ENCODE data around the gene GPANK1.

GPANK1 gene

DNA sequence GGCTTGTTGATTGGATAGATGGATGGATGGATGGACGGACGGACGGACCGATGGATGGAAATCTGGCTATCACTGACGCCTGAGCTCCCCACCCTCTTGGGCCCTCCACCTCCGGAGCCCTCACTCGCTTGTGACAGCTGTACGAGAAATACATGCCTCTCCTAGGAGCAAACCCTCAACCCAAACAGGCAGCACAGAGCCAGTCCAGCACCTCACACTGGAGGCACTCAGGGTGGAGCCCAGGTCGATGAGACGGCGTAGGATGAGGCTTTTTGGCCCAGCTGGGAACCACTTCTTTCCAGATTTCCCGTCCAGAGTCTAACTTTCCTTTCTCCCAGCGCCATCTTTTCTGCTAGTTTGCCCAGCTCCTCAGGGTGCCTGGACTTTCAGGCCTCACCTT lies 18.8 kb upstream of the GPANK1 start:
- TF ChIP-seq, protein P1, sequence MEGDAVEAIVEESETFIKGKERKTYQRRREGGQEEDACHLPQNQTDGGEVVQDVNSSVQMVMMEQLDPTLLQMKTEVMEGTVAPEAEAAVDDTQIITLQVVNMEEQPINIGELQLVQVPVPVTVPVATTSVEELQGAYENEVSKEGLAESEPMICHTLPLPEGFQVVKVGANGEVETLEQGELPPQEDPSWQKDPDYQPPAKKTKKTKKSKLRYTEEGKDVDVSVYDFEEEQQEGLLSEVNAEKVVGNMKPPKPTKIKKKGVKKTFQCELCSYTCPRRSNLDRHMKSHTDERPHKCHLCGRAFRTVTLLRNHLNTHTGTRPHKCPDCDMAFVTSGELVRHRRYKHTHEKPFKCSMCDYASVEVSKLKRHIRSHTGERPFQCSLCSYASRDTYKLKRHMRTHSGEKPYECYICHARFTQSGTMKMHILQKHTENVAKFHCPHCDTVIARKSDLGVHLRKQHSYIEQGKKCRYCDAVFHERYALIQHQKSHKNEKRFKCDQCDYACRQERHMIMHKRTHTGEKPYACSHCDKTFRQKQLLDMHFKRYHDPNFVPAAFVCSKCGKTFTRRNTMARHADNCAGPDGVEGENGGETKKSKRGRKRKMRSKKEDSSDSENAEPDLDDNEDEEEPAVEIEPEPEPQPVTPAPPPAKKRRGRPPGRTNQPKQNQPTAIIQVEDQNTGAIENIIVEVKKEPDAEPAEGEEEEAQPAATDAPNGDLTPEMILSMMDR (IDR thresholded peaks at IDR 0.05; ENCODE audit: extremely low read depth, missing control alignments): no peak
- no peak for DNase-seq (ENCODE audit: low spot score)

DNA sequence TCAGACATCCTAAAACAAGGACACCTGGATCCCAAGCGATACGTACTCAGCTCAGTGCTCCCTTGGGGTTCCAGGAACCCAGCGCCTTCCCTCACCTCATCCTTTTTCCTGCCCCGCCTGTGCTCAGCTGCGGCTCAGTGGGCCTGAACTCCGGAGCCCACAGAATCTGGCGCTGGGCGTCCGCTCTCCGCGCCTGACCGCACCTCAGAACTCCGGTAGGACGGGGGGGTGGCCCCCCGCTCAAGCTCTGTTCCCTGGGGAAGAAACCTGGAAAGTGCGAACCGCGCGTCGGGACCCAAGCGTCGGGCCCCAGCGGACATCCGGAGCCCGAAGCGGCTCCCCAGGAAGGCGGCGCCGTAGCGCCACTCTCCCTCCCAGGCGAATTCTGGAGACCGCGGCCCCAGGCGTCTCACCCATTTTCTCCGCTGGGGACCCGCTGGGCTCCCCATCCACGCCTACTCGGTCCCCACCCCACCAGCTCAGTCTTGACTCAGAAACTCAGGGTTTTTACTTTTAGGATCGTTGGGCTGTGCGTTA lies 16.4 kb upstream of the GPANK1 start:
- peak; percentile 66 for DNase-seq (ENCODE audit: low spot score)
- TF ChIP-seq, protein P1 (IDR thresholded peaks at IDR 0.05; ENCODE audit: extremely low read depth, missing control alignments): no peak

DNA sequence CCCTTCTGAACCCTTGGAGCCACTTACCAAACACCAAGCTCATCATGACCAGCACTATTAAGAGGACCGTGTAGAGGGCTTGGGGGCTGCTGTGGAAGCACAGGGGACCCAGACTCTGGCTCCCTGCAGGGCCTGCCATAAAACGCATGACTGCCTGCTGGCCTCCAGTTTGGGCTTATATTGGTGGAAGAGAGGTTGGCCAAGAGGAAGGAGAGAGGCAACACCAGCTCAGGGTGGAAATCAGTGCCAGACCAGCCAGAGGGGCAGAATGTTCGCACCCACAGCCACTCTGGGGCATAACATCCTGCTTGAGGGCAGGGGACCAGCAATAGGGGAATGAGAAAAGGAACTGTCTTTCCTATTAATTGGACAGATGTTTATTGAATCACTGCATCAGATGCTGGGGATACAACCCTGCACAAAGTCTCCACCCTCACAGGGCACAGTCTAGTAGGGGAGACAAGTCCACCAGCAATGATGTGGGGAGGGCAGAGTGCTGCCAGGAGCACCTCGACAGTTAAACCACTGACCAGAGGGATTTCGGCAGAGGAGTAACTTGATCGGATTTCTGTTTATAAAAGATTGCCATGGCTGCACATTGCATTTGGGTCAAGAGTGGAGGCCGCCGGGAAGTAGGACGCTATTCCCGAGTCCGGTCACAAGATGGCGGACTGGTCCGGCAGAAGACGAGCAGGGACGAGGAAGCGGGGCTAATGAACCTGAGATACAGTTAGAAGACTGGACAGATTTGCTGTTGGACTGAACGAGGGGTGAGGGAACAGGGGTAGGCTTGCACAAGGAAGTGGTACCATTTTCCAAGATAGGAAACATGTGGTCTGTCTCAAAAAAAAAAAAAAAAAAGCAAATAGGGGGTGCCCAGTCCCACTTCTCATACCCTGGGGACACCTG lies 15.7 kb upstream of the GPANK1 start, which contains the start of gene LY6G5C:
LY6G5C (minus strand) TSS at position 842 of the 909 bp plus-strand sequence; CDS start at position 148, 694 bp downstream.
- peak; percentile 82 for DNase-seq (ENCODE audit: low spot score)
- TF ChIP-seq, protein P1 (IDR thresholded peaks at IDR 0.05; ENCODE audit: extremely low read depth, missing control alignments): peak; percentile 90

DNA sequence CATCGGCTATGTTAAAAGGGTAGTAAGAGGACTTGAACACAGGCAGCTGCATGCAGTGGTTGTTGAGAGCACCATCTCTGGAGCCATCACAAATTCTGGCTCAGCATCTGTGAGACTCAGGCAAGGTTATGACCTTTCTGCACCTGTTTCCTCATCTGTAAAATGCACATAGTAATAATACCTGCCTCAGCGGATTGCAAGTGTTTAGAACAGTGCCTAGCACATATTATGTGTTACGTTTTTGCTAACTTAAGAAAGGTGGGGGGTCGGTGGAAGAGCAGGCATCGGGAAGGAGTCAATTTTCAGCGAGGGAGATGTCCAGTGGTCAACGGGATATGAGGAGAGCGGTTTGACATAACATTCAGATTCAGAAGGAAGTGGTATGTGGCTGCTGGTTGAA lies 13.2 kb upstream of the GPANK1 start:
- TF ChIP-seq, protein P1 (IDR thresholded peaks at IDR 0.05; ENCODE audit: extremely low read depth, missing control alignments): no peak
- DNase-seq (ENCODE audit: low spot score): no peak

DNA sequence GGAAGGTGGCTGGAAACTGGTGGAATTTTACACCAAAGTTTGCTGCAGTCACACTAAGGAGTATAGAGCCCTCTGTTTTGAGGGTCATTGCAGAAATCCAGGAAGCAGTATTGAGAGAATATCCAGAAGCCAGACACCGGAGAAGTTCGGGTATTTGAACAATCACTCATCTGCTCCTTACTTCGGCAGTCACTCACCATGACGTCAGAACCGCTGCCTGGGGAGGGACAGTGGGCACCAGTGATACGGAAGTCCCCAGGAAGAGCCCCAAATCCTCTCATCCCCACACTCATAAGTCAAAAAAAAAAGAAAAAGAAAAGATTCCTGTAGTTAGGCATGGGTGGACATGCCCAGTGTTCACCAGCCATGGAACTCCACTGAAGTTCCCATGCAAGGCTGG lies 12.1 kb upstream of the GPANK1 start:
- TF ChIP-seq, protein P1 (IDR thresholded peaks at IDR 0.05; ENCODE audit: extremely low read depth, missing control alignments): no peak

DNA sequence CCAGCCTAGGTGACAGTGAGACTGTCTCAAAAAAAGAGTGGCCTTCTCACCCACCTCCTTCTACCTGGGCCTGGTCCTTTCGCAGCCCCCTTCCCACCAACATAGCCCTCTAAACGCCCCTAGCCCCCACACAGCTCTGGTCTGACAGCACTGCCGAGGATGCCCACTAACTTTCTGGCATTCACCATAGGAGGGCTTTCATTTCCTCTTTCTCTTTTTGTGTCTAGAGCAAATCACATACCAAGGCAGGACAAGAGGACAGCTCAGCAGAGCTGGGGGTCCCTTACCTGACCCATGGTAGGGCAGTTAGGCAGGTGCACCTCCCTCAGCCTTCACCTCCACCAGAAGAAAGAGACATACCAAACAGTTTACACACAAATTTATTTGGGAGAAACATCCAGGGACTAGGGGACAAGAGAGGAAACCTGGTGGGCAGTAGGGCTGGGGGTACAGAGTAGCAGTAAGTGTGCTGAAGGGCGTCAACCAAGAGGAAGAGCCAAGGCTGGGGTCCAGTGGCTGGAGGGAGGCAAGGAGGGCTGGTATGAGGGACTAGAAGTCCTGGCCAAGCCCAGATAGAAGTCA lies 11.6 kb upstream of the GPANK1 start:
- TF ChIP-seq, protein P1 (IDR thresholded peaks at IDR 0.05; ENCODE audit: extremely low read depth, missing control alignments): no peak
- DNase-seq (ENCODE audit: low spot score): no peak

More for the DNA sequence above, 12.1 kb upstream of the GPANK1 start:
- DNase-seq (ENCODE audit: low spot score): no peak

DNA sequence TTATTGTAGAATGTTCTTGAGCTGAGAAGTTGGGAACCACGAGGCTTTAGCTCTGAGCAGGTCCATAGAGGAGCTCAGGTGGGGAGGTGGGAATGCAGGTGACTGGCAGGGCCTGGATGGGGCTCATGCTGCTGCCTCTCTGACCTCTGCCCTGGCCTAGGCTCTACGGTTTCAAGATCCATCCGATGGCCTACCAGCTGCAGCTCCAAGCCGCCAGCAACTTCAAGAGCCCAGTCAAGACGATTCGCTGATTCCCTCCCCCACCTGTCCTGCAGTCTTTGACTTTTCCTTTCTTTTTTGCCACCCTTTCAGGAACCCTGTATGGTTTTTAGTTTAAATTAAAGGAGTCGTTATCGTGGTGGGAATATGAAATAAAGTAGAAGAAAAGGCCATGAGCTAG lies 4.9 kb upstream of the GPANK1 start, which contains the start of gene LY6G5B:
LY6G5B (plus strand) TSS at position 301 of the 400 bp plus-strand sequence. CDS start 975 bp downstream, outside the sequence.
- DNase-seq (ENCODE audit: low spot score): no peak
- TF ChIP-seq, protein P1 (IDR thresholded peaks at IDR 0.05; ENCODE audit: extremely low read depth, missing control alignments): no peak

Measured in GM20000 (cell line).